HEK293 (cell line): Measurements from ENCODE around the gene OLFM2.

Source experiments
- CTCF ChIA-PET: fragments of 350-600 bp; formaldehyde crosslinking; extraction: SDS; loops from one replicate; lab custom pipeline; 2021; ENCODE audit warnings: antibody characterized with exemption; lab: Yijun Ruan, JAX
- POLR2A ChIA-PET: fragments of 300-600 bp; formaldehyde crosslinking; extraction: SDS; loops from one replicate; lab custom pipeline; 2020; ENCODE audit warnings: antibody characterized with exemption, inconsistent platforms; lab: Yijun Ruan, JAX
- H3K27ac ChIP-seq: fragments of 200-500 bp; sonication (Bioruptor generic); 2 replicates; pipeline ENCODE4 v1.5.1; 2014; ENCODE audit warnings: low read depth, low read length, control low read depth, inconsistent platforms; ENCODE audit errors: extremely low read depth
- H3K36me3 ChIP-seq, 2 experiments: fragments of 200-500 bp in 1 of 2; sonication (Bioruptor generic) in 1 of 2; 1 replicate in 1 of 2; 2 replicates in 1 of 2; pipeline ENCODE4 v1.5.1; 2014 to 2017; ENCODE audit warnings: inconsistent platforms in 2 of 2, low read length in 2 of 2; ENCODE audit not compliant: control insufficient read depth in 2 of 2, insufficient read depth in 1 of 2
- H3K4me1 ChIP-seq: fragments of 200-500 bp; sonication (Bioruptor generic); 2 replicates; pipeline ENCODE4 v1.5.1; 2014; ENCODE audit warnings: mild to moderate bottlenecking, low read length, inconsistent platforms; ENCODE audit not compliant: control insufficient read depth, insufficient read depth
- H3K4me3 ChIP-seq: 2 replicates; pipeline ENCODE4 v1.5.1; 2011; ENCODE audit warnings: low read depth, mild to moderate bottlenecking, control low read depth, low read length, moderate library complexity
- H3K9me3 ChIP-seq: fragments of 200-500 bp; sonication (Bioruptor generic); 2 replicates; pipeline ENCODE4 v1.5.1; 2014; ENCODE audit warnings: low read depth, low read length, inconsistent platforms; ENCODE audit not compliant: control insufficient read depth, insufficient read depth
- BCL11A ChIP-seq: fragments of 450-650 bp; formaldehyde crosslinking; IDR thresholded peaks from 2 replicates; pipeline ENCODE4 v1.5.1; 2016; ENCODE audit warnings: low read depth, missing biosample characterization, missing genetic modification characterization
- HOXA7 ChIP-seq: sonication (generic); formaldehyde crosslinking; IDR thresholded peaks from 2 replicates; pipeline ENCODE4 v1.8.1; 2022; ENCODE audit warnings: missing genetic modification reagents, borderline replicate concordance
- IKZF3 ChIP-seq: fragments of 450-650 bp; IDR thresholded peaks from 2 replicates; pipeline ENCODE4 v1.5.0; 2018; ENCODE audit warnings: missing biosample characterization, mild to moderate bottlenecking, missing genetic modification characterization, moderate library complexity
- PRDM1 ChIP-seq: fragments of 450-650 bp; formaldehyde crosslinking; IDR thresholded peaks from 2 replicates; pipeline ENCODE4; 2016; ENCODE audit warnings: missing biosample characterization, missing genetic modification characterization
- SP3 ChIP-seq: fragments of 450-650 bp; formaldehyde crosslinking; IDR thresholded peaks from 2 replicates; pipeline ENCODE4 v1.5.1; 2016; ENCODE audit warnings: missing biosample characterization, missing genetic modification characterization
- ZFP41 ChIP-seq: fragments of 450-650 bp; formaldehyde crosslinking; IDR thresholded peaks from 2 replicates; pipeline ENCODE4 v1.5.1; 2016; ENCODE audit warnings: missing biosample characterization, missing genetic modification characterization, borderline replicate concordance
- ZFP69B ChIP-seq: fragments of 450-650 bp; formaldehyde crosslinking; IDR thresholded peaks from 2 replicates; pipeline ENCODE4 v1.5.1; 2016; ENCODE audit warnings: missing biosample characterization, missing genetic modification characterization
- ZNF157 ChIP-seq: fragments of 450-650 bp; formaldehyde crosslinking; IDR thresholded peaks from 2 replicates; pipeline ENCODE4 v1.5.1; 2016; ENCODE audit warnings: missing biosample characterization, missing genetic modification characterization
- ZNF174 ChIP-seq: fragments of 450-650 bp; formaldehyde crosslinking; IDR thresholded peaks from 2 replicates; pipeline ENCODE4 v1.5.0; 2017; ENCODE audit warnings: missing biosample characterization, mild to moderate bottlenecking, missing genetic modification characterization
- ZNF211 ChIP-seq: fragments of 450-650 bp; formaldehyde crosslinking; IDR thresholded peaks from 2 replicates; pipeline ENCODE4 v1.5.1; 2016; ENCODE audit warnings: low read depth, missing biosample characterization, missing genetic modification characterization
- ZNF274 ChIP-seq, 2 experiments: fragments of 200-500 bp in 1 of 2; fragments of 450-650 bp in 1 of 2; sonication (Bioruptor generic) in 1 of 2; formaldehyde crosslinking in 1 of 2; IDR thresholded peaks; 2 replicates each; pipeline versions ENCODE4 v1.5.1 to v1.6.1; 2014 to 2016; ENCODE audit warnings: borderline replicate concordance in 1 of 2, inconsistent platforms in 1 of 2, low read length in 1 of 2, missing biosample characterization in 1 of 2, missing genetic modification characterization in 1 of 2
- ZNF558 ChIP-seq: fragments of 450-650 bp; formaldehyde crosslinking; IDR thresholded peaks from 2 replicates; pipeline ENCODE4 v1.5.1; 2016; ENCODE audit warnings: missing biosample characterization, missing genetic modification characterization
- ZNF596 ChIP-seq: fragments of 450-650 bp; IDR thresholded peaks from 2 replicates; pipeline ENCODE4 v1.5.0; 2018; ENCODE audit warnings: missing biosample characterization, mild to moderate bottlenecking, missing genetic modification characterization, moderate library complexity
- ZNF658 ChIP-seq: fragments of 450-650 bp; formaldehyde crosslinking; IDR thresholded peaks from 2 replicates; pipeline ENCODE4; 2016; ENCODE audit warnings: missing biosample characterization, missing genetic modification characterization
- ZNF664 ChIP-seq: fragments of 450-650 bp; formaldehyde crosslinking; IDR thresholded peaks from 2 replicates; pipeline ENCODE4 v1.5.1; 2016; ENCODE audit warnings: missing biosample characterization, missing genetic modification characterization
- ZNF768 ChIP-seq: fragments of 450-650 bp; formaldehyde crosslinking; IDR thresholded peaks from 2 replicates; pipeline ENCODE4 v1.5.1; 2018; ENCODE audit warnings: missing biosample characterization, mild to moderate bottlenecking, missing genetic modification characterization
- TF ChIP-seq, protein P1 (sequence below): fragments of 450-650 bp; formaldehyde crosslinking; conservative IDR thresholded peaks from 2 replicates; pipeline ENCODE4 v1.5.1; 2016; ENCODE audit warnings: low read depth, missing biosample characterization, missing genetic modification characterization
- TF ChIP-seq, protein P2 (sequence below): fragments of 450-650 bp; formaldehyde crosslinking; IDR thresholded peaks from 2 replicates; pipeline ENCODE4 v1.5.1; 2016; ENCODE audit warnings: missing biosample characterization, missing genetic modification characterization
- TF ChIP-seq, protein P3 (sequence below): fragments of 450-650 bp; formaldehyde crosslinking; IDR thresholded peaks from 2 replicates; pipeline ENCODE4 v1.5.1; 2017; ENCODE audit warnings: missing biosample characterization, missing genetic modification characterization

Gene OLFM2

DNA sequence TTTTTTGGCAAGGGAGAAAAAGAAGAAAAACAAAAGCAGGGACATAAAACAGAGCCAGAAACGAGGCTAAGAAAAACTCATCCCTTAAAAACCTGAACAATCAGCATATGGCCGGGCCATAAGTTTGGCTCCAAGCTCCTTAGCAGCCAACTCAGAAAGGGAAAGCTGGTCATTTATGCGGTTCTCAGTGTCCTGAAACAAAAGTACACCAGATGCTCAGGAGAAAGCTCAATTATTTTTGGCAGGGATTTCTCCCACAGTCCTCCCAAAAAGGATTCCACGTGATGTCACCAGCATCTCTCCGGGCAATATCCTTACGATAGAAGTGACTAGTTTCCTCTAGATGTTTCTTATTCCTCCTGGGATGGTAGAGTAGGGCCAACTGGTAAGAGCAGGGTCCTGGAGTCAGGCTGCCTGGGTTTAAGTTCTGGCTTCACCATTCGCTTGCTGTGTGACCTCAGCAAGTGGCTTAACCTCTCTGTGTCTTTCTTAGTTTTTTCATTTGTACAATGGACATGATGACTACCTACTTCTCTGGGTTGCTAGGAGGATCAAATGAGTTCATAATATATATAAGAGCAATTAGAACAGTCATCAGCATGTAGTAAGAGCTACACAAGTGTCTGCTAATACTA, 67.2 kb downstream of the OLFM2 start:
- POLR2A ChIA-PET: interaction anchor here (0.7 kb wide), 1 partner anchor 194 kb away, joined by 4 read pairs; no protein-coding TSS in a partner anchor
- Histone ChIP-seq H3K4me1 (no peaks in the 10 kb centered on the region), H3K27ac (no peak overlapping the region), H3K9me3 (no peaks in the 10 kb centered on the region), H3K4me3 (no peak overlapping the region), H3K36me3 (no peaks in the 10 kb centered on the region)
- no peak for TF ChIP-seq ZNF274 (IDR thresholded peaks at IDR 0.05; ENCODE audit: low read length)
- no peak for TF ChIP-seq ZNF274 (tag by site-specific recombination; IDR thresholded peaks at IDR 0.05; ENCODE audit: borderline replicate concordance)
- TF ChIP-seq ZNF768 (tag by site-specific recombination): peak; percentile 74; the same call in 1 of the 2 replicates
- TF ChIP-seq ZFP41 (tag by site-specific recombination): no peak
- CTCF ChIA-PET: no interaction called here

- H3K4me1 ChIP-seq: no peaks in the 10 kb centered on the region
- CTCF ChIA-PET: interaction anchor here (1.1 kb wide), 1 partner anchor 65 kb away, joined by 3 read pairs; no protein-coding TSS in a partner anchor
- H3K36me3 ChIP-seq: no peaks in the 10 kb centered on the region
- TF ChIP-seq HOXA7 (CRISPR knock-in tag): no peak
- no peak for TF ChIP-seq BCL11A (tag by site-specific recombination)
- TF ChIP-seq, protein P1, sequence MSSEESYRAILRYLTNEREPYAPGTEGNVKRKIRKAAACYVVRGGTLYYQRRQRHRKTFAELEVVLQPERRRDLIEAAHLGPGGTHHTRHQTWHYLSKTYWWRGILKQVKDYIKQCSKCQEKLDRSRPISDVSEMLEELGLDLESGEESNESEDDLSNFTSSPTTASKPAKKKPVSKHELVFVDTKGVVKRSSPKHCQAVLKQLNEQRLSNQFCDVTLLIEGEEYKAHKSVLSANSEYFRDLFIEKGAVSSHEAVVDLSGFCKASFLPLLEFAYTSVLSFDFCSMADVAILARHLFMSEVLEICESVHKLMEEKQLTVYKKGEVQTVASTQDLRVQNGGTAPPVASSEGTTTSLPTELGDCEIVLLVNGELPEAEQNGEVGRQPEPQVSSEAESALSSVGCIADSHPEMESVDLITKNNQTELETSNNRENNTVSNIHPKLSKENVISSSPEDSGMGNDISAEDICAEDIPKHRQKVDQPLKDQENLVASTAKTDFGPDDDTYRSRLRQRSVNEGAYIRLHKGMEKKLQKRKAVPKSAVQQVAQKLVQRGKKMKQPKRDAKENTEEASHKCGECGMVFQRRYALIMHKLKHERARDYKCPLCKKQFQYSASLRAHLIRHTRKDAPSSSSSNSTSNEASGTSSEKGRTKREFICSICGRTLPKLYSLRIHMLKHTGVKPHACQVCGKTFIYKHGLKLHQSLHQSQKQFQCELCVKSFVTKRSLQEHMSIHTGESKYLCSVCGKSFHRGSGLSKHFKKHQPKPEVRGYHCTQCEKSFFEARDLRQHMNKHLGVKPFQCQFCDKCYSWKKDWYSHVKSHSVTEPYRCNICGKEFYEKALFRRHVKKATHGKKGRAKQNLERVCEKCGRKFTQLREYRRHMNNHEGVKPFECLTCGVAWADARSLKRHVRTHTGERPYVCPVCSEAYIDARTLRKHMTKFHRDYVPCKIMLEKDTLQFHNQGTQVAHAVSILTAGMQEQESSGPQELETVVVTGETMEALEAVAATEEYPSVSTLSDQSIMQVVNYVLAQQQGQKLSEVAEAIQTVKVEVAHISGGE (tag by site-specific recombination): no peak
- no peak for TF ChIP-seq IKZF3 (tag by site-specific recombination)
- no peak for TF ChIP-seq ZNF174
- TF ChIP-seq SP3 (tag by site-specific recombination): no peak
- TF ChIP-seq ZFP69B (tag by site-specific recombination): no peak
- no peak for TF ChIP-seq ZNF211 (tag by site-specific recombination)
- no peak for TF ChIP-seq PRDM1 (tag by site-specific recombination)
- TF ChIP-seq ZNF658 (tag by site-specific recombination): no peak
- no peak for TF ChIP-seq ZNF558 (tag by site-specific recombination)
- no peak for TF ChIP-seq ZNF664 (tag by site-specific recombination)
- TF ChIP-seq, protein P2, sequence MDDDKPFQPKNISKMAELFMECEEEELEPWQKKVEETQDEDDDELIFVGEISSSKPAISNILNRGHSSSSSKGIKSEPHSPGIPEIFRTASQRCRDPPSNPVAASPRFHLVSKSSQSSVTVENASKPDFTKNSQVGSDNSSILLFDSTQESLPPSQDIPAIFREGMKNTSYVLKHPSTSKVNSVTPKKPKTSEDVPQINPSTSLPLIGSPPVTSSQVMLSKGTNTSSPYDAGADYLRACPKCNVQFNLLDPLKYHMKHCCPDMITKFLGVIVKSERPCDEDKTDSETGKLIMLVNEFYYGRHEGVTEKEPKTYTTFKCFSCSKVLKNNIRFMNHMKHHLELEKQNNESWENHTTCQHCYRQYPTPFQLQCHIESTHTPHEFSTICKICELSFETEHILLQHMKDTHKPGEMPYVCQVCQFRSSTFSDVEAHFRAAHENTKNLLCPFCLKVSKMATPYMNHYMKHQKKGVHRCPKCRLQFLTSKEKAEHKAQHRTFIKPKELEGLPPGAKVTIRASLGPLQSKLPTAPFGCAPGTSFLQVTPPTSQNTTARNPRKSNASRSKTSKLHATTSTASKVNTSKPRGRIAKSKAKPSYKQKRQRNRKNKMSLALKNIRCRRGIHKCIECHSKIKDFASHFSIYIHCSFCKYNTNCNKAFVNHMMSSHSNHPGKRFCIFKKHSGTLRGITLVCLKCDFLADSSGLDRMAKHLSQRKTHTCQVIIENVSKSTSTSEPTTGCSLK (tag by site-specific recombination): no peak
- TF ChIP-seq, protein P3, sequence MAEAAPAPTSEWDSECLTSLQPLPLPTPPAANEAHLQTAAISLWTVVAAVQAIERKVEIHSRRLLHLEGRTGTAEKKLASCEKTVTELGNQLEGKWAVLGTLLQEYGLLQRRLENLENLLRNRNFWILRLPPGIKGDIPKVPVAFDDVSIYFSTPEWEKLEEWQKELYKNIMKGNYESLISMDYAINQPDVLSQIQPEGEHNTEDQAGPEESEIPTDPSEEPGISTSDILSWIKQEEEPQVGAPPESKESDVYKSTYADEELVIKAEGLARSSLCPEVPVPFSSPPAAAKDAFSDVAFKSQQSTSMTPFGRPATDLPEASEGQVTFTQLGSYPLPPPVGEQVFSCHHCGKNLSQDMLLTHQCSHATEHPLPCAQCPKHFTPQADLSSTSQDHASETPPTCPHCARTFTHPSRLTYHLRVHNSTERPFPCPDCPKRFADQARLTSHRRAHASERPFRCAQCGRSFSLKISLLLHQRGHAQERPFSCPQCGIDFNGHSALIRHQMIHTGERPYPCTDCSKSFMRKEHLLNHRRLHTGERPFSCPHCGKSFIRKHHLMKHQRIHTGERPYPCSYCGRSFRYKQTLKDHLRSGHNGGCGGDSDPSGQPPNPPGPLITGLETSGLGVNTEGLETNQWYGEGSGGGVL (tag by site-specific recombination): no peak
- TF ChIP-seq ZNF157: no peak
- TF ChIP-seq ZNF596 (tag by site-specific recombination): no peak
- no peaks in the 10 kb centered on the region for H3K9me3 ChIP-seq
- H3K27ac ChIP-seq: no peak overlapping the region
- POLR2A ChIA-PET: no interaction called here
- no peak overlapping the region for H3K4me3 ChIP-seq
These were observed 70.4 kb downstream of the OLFM2 start for GRCh38 chr19:9865732-9866501.
